Lung (tissue), 12 donors: Measurements from ENCODE around the gene STAB1. TPM values are rescaled to one million over a fixed set of nuclear protein-coding genes. Genes with fewer than 3 reads are reported as not detected.

Experiments used
- ATAC-seq: fragments of 200-7000 bp; cut with Tn5 transposase; one replicate; pipeline ENCODE4 v1.9.1; 2020; ENCODE audit warnings: moderate number of reproducible peaks; ENCODE audit not compliant: insufficient read depth, low FRiP score
- DNase-seq, 3 donors: peaks; one replicate each; pipeline ENCODE4 v3.0.0-alpha.2; 2013 to 2017
- H3K27ac ChIP-seq, 2 donors: one replicate each; pipeline ENCODE4 v1.5.1; 2013; ENCODE audit warnings: mild to moderate bottlenecking in 2 of 2, moderate library complexity in 2 of 2, control low read depth in 1 of 2, inconsistent platforms in 1 of 2, low read depth in 1 of 2, low read length in 1 of 2
- H3K27me3 ChIP-seq, 3 donors: one replicate each; pipeline ENCODE4 v1.5.1; 2013; ENCODE audit warnings: low read length in 2 of 3; ENCODE audit not compliant: control insufficient read depth in 3 of 3, insufficient read depth in 3 of 3
- H3K36me3 ChIP-seq, 4 donors: one replicate each; pipeline ENCODE4 v1.5.1; 2013; ENCODE audit warnings: low read length in 4 of 4, mild to moderate bottlenecking in 1 of 4, moderate library complexity in 1 of 4; ENCODE audit not compliant: control insufficient read depth in 4 of 4, insufficient read depth in 4 of 4
- H3K4me1 ChIP-seq, 5 donors: one replicate each; pipeline ENCODE4 v1.5.1; 2013; ENCODE audit warnings: low read length in 5 of 5, mild to moderate bottlenecking in 2 of 5, moderate library complexity in 1 of 5; ENCODE audit not compliant: control insufficient read depth in 5 of 5, insufficient read depth in 5 of 5
- H3K4me3 ChIP-seq: one replicate; pipeline ENCODE4 v1.5.1; 2013; ENCODE audit warnings: mild to moderate bottlenecking, control low read depth, moderate library complexity
- H3K9ac ChIP-seq, 2 donors: one replicate each; pipeline ENCODE4 v1.5.1; 2013; ENCODE audit warnings: low read length in 2 of 2, control low read depth in 1 of 2; ENCODE audit not compliant: insufficient read depth in 1 of 2
- H3K9me3 ChIP-seq, 4 donors: one replicate each; pipeline ENCODE4 v1.5.1; 2013; ENCODE audit warnings: low read length in 3 of 4, mild to moderate bottlenecking in 1 of 4, moderate library complexity in 1 of 4; ENCODE audit not compliant: control insufficient read depth in 4 of 4, insufficient read depth in 3 of 4
- CTCF ChIP-seq: IDR thresholded peaks from 2 replicates; pipeline ENCODE4 v1.5.1; 2012; ENCODE audit warnings: mild to moderate bottlenecking; ENCODE audit errors: control extremely low read depth, extremely low read depth
- WGBS, 2 donors: extraction: QIAGEN DNeasy Blood & Tissue Kit; methylation state at CpG; one replicate each; pipeline ENCODE4 v1.1.7; 2013; 5-methylcytosine and 5-hydroxymethylcytosine counted together
- polyA plus RNA-seq, 2 donors: library from polyadenylated mRNA; stranded (reverse); fragments of 200-250 nt; gene quantifications; one replicate each; pipeline ENCODE4 v1.2.1, GENCODE V29; 2013
- total RNA-seq, 2 donors: library from RNA; depleted of rRNA in 1 of 2; stranded (reverse); fragments of >200 nt in 1 of 2; gene quantifications; one replicate each; pipeline ENCODE4 v1.2.1, GENCODE V29; 2014 to 2021
- donor health status: control.
- donor health status: control.
- donor health status: Bipolar disorder and iron deficiency.
- donor health status: healthy.
- donor health status: DM: yes; HTN: yes; CAD: no.

STAB1 gene
- total and polyA plus RNA-seq, 4 donors, result 53.1 to 220 (median 193) TPM

DNA sequence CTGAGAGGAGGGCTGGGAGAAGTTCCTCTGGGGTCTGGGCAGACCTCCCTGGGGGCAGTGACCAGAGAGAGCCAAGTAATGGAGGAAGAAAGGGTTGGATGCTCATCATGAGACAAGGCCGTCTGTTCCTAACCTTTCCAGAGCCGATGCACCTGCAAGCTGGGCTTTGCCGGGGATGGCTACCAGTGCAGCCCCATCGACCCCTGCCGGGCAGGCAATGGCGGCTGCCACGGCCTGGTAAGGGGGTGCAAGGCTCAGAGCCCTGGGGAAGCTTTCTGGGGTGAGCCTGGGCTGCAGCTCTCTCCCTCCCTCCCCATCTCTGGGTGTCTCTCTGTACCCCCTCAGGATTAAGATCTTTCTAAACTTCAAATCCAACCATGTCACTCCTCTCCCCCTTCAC lies 16.4 kb downstream of the STAB1 start:
- Histone ChIP-seq H3K36me3 (peaks cover 0 to 10% (median 0%) of the 10 kb centered on the region in 4 donors), H3K9ac (no peak overlapping the region), H3K4me1 (peaks cover 0 to 3% (median 0%) of the 10 kb centered on the region in 5 donors), H3K9me3 (no peaks in the 10 kb centered on the region), H3K4me3 (no peak overlapping the region), H3K27me3 (no peaks in the 10 kb centered on the region), H3K27ac (no peak overlapping the region)
- no peak for ATAC-seq
- WGBS, 2 donors, result 91 to 93% methylated on average over 7 of the region's 7 CpGs
- TF ChIP-seq CTCF, result no peak
- DNase-seq, result no peak

DNA sequence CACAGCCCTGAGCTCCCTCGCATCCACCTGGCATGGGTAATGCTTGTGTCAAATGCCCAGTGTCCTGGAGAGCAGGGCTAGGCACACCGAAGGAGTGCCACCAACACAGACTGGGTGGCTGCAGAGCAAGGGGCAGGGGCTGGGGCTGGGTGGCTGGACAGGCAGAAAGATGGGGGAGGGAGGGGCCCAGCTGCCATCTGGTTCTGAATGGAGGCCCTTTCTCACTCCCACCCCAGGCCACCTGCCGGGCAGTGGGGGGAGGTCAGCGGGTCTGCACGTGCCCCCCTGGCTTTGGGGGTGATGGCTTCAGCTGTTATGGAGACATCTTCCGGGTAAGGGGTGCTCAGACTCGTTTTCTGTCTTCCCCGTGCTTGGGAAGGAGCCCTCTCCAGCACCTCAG lies 17.0 kb downstream of the STAB1 start:
- Histone ChIP-seq H3K9me3 (no peaks in the 10 kb centered on the region), H3K9ac (no peak overlapping the region), H3K4me1 (peaks cover 0 to 3% (median 0%) of the 10 kb centered on the region in 5 donors), H3K4me3 (no peak overlapping the region), H3K27me3 (no peaks in the 10 kb centered on the region), H3K27ac (no peak overlapping the region), H3K36me3 (peaks cover 0 to 8% (median 0%) of the 10 kb centered on the region in 4 donors)
- 75 to 79% methylated on average over 8 of the region's 8 CpGs for WGBS, 2 donors
- no peak for ATAC-seq
- TF ChIP-seq CTCF, result no peak
- no peak for DNase-seq

DNA sequence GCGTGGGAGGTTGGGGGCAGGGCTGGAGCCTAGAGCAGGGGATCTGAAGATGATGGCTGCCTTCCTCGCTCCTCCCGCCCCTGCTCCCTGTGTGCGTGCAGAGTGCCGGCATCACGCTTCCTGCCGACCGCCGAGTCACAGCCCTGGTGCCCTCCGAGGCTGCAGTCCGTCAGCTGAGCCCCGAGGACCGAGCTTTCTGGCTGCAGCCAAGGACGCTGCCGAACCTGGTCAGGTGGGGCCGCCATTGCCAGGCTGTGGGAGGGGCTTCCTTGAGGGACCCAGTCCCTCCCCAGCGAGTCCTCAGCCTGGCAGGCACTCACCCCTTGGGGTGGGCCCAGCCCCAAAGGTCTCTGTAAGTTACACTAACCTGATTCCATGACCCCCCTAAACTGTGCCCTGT lies 17.6 kb downstream of the STAB1 start:
- peaks cover 0 to 3% (median 0%) of the 10 kb centered on the region in 5 donors for H3K4me1 ChIP-seq
- H3K9ac ChIP-seq, result no peak overlapping the region
- no peak overlapping the region for H3K4me3 ChIP-seq
- no peaks in the 10 kb centered on the region for H3K9me3 ChIP-seq
- no peak overlapping the region for H3K27ac ChIP-seq
- DNase-seq (no peak), ATAC-seq (no peak)
- H3K27me3 ChIP-seq, result no peaks in the 10 kb centered on the region
- WGBS, 2 donors, result 86 to 91% methylated on average over 17 of the region's 17 CpGs
- peaks cover 0 to 8% (median 0%) of the 10 kb centered on the region in 4 donors for H3K36me3 ChIP-seq
- no peak for TF ChIP-seq CTCF

GRCh38 chr3:52513281-52513680 lies 18.1 kb downstream of the STAB1 start:
- H3K27ac ChIP-seq, result no peak overlapping the region
- H3K4me3 ChIP-seq, result no peak overlapping the region
- TF ChIP-seq CTCF, result no peak
- no peaks in the 10 kb centered on the region for H3K9me3 ChIP-seq
- peaks cover 0 to 4% (median 0%) of the 10 kb centered on the region in 5 donors for H3K4me1 ChIP-seq
- H3K27me3 ChIP-seq, result no peaks in the 10 kb centered on the region
- no peak for DNase-seq
- no peak overlapping the region for H3K9ac ChIP-seq
- WGBS, 2 donors, result 96 to 97% methylated on average over 7 of the region's 7 CpGs
- H3K36me3 ChIP-seq, result peaks cover 0 to 6% (median 0%) of the 10 kb centered on the region in 4 donors
- no peak for ATAC-seq
